Gastroesophageal sphincter (tissue), 3 donors: ENCODE data around the gene BBOX1.

Source experiments
- EP300 ChIP-seq: sonication (generic); formaldehyde crosslinking; IDR thresholded peaks from one replicate; pipeline ENCODE4 v1.6.1; 2017; ENCODE audit warnings: antibody characterized with exemption, mild to moderate bottlenecking
- TF ChIP-seq, protein P1 (sequence below), 4 experiments: fragments of 200-600 bp in 2 of 4; fragments of 450-650 bp in 2 of 4; sonication (generic) in 1 of 4; IDR thresholded peaks; one replicate each; pipeline ENCODE4 v1.5.1; 2017 to 2019; ENCODE audit warnings: antibody characterized with exemption in 4 of 4, mild to moderate bottlenecking in 2 of 4, moderate library complexity in 2 of 4

- TF ChIP-seq, protein P1, sequence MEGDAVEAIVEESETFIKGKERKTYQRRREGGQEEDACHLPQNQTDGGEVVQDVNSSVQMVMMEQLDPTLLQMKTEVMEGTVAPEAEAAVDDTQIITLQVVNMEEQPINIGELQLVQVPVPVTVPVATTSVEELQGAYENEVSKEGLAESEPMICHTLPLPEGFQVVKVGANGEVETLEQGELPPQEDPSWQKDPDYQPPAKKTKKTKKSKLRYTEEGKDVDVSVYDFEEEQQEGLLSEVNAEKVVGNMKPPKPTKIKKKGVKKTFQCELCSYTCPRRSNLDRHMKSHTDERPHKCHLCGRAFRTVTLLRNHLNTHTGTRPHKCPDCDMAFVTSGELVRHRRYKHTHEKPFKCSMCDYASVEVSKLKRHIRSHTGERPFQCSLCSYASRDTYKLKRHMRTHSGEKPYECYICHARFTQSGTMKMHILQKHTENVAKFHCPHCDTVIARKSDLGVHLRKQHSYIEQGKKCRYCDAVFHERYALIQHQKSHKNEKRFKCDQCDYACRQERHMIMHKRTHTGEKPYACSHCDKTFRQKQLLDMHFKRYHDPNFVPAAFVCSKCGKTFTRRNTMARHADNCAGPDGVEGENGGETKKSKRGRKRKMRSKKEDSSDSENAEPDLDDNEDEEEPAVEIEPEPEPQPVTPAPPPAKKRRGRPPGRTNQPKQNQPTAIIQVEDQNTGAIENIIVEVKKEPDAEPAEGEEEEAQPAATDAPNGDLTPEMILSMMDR (IDR thresholded peaks at IDR 0.05): no peak
- no peak for TF ChIP-seq EP300
These were observed 121.6 kb downstream of the BBOX1 start for GRCh38 chr11:27162237-27162636.
